GM12873 (cell line): ENCODE data around the gene ROBO1.

ENCODE experiments used
- TF ChIP-seq, protein P1 (sequence below): IDR thresholded peaks from 2 replicates; pipeline ENCODE4 v1.5.1; 2012; ENCODE audit warnings: low read depth, mild to moderate bottlenecking, moderate library complexity, low read length, control low read depth; ENCODE audit not compliant: insufficient read depth; ENCODE audit errors: missing control alignments

Gene ROBO1

DNA sequence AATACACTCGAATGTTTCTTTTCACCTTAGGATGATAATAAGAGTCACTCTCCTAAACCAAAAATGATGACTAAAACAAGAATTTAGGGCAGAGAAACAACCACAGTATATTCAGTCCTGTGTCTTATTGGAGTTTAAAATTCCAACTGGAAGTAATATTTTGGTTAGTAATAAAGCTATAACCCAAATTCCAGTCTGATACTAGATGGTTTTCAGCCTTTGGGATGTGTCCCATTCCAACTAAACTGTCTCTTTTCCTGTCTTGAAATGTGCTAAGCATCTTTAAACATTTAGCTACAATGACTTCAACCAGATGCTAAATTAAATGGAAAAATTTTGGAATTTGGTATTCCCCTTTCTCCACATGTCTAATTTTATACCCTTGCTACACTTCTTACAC is 510.0 kb downstream of the ROBO1 start:
- TF ChIP-seq, protein P1, sequence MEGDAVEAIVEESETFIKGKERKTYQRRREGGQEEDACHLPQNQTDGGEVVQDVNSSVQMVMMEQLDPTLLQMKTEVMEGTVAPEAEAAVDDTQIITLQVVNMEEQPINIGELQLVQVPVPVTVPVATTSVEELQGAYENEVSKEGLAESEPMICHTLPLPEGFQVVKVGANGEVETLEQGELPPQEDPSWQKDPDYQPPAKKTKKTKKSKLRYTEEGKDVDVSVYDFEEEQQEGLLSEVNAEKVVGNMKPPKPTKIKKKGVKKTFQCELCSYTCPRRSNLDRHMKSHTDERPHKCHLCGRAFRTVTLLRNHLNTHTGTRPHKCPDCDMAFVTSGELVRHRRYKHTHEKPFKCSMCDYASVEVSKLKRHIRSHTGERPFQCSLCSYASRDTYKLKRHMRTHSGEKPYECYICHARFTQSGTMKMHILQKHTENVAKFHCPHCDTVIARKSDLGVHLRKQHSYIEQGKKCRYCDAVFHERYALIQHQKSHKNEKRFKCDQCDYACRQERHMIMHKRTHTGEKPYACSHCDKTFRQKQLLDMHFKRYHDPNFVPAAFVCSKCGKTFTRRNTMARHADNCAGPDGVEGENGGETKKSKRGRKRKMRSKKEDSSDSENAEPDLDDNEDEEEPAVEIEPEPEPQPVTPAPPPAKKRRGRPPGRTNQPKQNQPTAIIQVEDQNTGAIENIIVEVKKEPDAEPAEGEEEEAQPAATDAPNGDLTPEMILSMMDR, result no peak

GRCh38 chr3:79255702-79256101 is 512.1 kb downstream of the ROBO1 start:
- TF ChIP-seq, protein P1, result no peak

DNA sequence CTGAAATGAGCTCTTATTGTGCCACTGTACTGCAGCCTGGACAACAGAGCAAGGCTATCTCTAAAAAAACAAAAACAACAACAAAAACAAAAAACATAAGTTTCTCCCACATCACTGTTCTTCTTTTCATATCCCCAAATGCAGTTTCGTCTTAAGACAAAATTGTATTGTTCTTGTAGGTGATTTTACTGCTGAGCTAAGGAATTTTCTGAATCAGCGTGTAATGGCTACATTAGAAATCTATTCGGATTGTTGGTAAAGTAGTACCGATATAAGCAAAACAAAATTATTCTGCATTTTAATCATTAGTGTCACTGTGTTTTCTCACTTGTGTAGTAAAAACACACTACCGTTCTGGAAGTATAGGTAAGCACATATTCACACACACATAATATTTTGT is 512.5 kb downstream of the ROBO1 start:
- TF ChIP-seq, protein P1, result no peak

GRCh38 chr3:79253704-79254103 is 514.1 kb downstream of the ROBO1 start:
- TF ChIP-seq, protein P1, result no peak

DNA sequence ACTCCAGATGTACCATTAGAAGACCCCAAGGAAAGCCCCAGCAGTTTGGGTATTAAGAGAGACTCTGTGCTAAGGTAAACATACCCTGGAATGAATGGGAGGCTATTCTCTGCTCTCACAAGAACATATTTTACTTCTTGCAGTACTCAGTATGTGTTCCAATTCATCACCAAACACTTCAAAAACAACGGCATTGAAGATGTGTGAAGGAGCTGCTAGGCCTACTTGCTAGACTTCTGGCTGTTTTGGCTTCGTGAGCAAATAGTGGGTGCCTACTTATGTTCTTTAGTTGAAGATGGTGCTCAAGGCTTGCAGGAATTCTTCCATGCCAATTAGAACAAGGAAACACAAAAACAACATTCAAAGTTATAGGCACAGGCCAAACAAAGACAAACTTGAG is 514.5 kb downstream of the ROBO1 start:
- TF ChIP-seq, protein P1, result no peak

- TF ChIP-seq, protein P1, result no peak
Observed at GRCh38 chr3:79250746-79251145, 517.1 kb downstream of the ROBO1 start.

GRCh38 chr3:79249701-79250100 is 518.1 kb downstream of the ROBO1 start:
- TF ChIP-seq, protein P1, result no peak

DNA sequence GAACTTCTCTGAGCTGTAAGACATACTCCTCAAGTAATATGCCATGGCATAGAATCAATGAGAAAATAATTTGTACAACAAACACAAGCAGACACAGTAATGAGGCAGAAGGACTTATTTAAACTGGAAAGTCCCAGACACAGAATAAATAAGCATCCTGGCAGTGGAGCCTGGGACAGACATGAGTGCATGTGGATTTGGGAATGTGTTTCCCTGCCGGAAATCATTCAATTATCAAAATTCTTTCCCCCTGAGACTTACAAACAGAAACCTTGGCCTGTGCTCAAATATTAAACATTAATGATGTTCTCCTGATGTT is 520.1 kb downstream of the ROBO1 start:
- TF ChIP-seq, protein P1, result no peak
